GM23248 (cell line): Measurements from ENCODE around the gene JPT2. TPM values are rescaled to one million over a fixed set of nuclear protein-coding genes. Genes with fewer than 3 reads are reported as not detected.

Source experiments
- DNase-seq: peaks from one replicate; pipeline ENCODE4 v3.0.0-alpha.2; 2015
- H2AFZ ChIP-seq: fragments of 200-600 bp; sonication (generic); 2 replicates; pipeline ENCODE4 v1.6.1; 2016; ENCODE audit warnings: antibody characterized with exemption
- H3F3A ChIP-seq: fragments of 200-600 bp; sonication (generic); 2 replicates; pipeline ENCODE4 v1.6.1; 2016; ENCODE audit warnings: mild to moderate bottlenecking, antibody characterized with exemption, mixed run types; ENCODE audit not compliant: insufficient read depth
- H3K27ac ChIP-seq: fragments of 200-600 bp; sonication (generic); 2 replicates; pipeline ENCODE4 v1.5.1; 2016; ENCODE audit warnings: mild to moderate bottlenecking
- H3K27me3 ChIP-seq: fragments of 200-600 bp; sonication (generic); replicated peaks from 2 replicates; pipeline ENCODE4 v1.6.1; 2016; ENCODE audit warnings: mild to moderate bottlenecking; ENCODE audit not compliant: insufficient read depth
- H3K36me3 ChIP-seq: fragments of 200-600 bp; sonication (generic); 2 replicates; pipeline ENCODE4 v1.6.1; 2016; ENCODE audit warnings: low read depth, mild to moderate bottlenecking
- H3K4me1 ChIP-seq: fragments of 200-600 bp; sonication (generic); 2 replicates; pipeline ENCODE4 v1.6.1; 2016; ENCODE audit warnings: mild to moderate bottlenecking; ENCODE audit not compliant: insufficient read depth
- H3K4me2 ChIP-seq: fragments of 200-600 bp; sonication (generic); one replicate; pipeline ENCODE4 v1.6.1; 2016; ENCODE audit warnings: mild to moderate bottlenecking; ENCODE audit not compliant: unreplicated experiment
- H3K4me3 ChIP-seq: fragments of 200-600 bp; sonication (generic); 2 replicates; pipeline ENCODE4 v1.5.1; 2016; ENCODE audit warnings: mild to moderate bottlenecking
- H3K79me2 ChIP-seq: fragments of 200-600 bp; sonication (generic); 2 replicates; pipeline ENCODE4 v1.6.1; 2016; ENCODE audit warnings: mild to moderate bottlenecking; ENCODE audit not compliant: insufficient read depth
- H3K9ac ChIP-seq: fragments of 200-600 bp; sonication (generic); 2 replicates; pipeline ENCODE4 v1.6.1; 2016; ENCODE audit warnings: mild to moderate bottlenecking
- H3K9me2 ChIP-seq: fragments of 200-600 bp; sonication (generic); 2 replicates; pipeline ENCODE4 v1.6.1; 2016; ENCODE audit warnings: mixed run types, mild to moderate bottlenecking, moderate library complexity; ENCODE audit not compliant: insufficient read depth
- H3K9me3 ChIP-seq: fragments of 200-600 bp; sonication (generic); one replicate; pipeline ENCODE4 v1.6.1; 2017; ENCODE audit warnings: low read depth
- H4K20me1 ChIP-seq: fragments of 200-600 bp; sonication (generic); 2 replicates; pipeline ENCODE4 v1.6.0; 2016; ENCODE audit not compliant: insufficient read depth
- EZH2 ChIP-seq: fragments of 200-600 bp; sonication (generic); IDR thresholded peaks from 2 replicates; pipeline ENCODE4 v1.6.1; 2018; ENCODE audit warnings: antibody characterized with exemption, mild to moderate bottlenecking; ENCODE audit not compliant: insufficient read depth, poor library complexity, severe bottlenecking
- EZH2phosphoT487 ChIP-seq: fragments of 200-600 bp; sonication (generic); IDR thresholded peaks from 2 replicates; pipeline ENCODE4 v1.6.1; 2018; ENCODE audit warnings: antibody characterized with exemption, moderate library complexity, mild to moderate bottlenecking, low read depth; ENCODE audit not compliant: insufficient read depth
- WGBS, 2 experiments: methylation state at CpG; one replicate each; pipeline ENCODE4 v1.1.6; 2015 to 2017; ENCODE audit warnings: low lambda C conversion rate in 2 of 2, low coverage in 1 of 2; ENCODE audit errors: missing lambda C conversion rate in 2 of 2; 5-methylcytosine and 5-hydroxymethylcytosine counted together
- in situ Hi-C: fragments of 300-500 bp; cut with MboI; formaldehyde crosslinking; loops from 2 replicates; pipeline ENCODE4 v1.15.0; 2020
- polyA plus RNA-seq: library from polyadenylated mRNA; unstranded; fragments of >200 nt; fragmentation: Nextera tagmentation; extraction: Ambion mirVana; gene quantifications from 2 replicates; pipeline ENCODE4 v1.2.1, GENCODE V29; 2016
- total RNA-seq: library from RNA; depleted of rRNA; stranded (reverse); fragments of >200 nt; shearing (Covaris generic); gene quantifications from 2 replicates; pipeline ENCODE4 v1.2.3, GENCODE V29; 2014; rRNA removed

The JPT2 gene
- total RNA-seq (51.8 and 55.9 TPM in 2 replicates), polyA plus RNA-seq (6.5 and 8.0 TPM in 2 replicates)

GRCh38 chr16:1677942-1678499 lies at the start of gene JPT2:
Gene JPT2, plus strand, starts transcription at chr16:1678279. Its CDS starts 34 bp downstream, at chr16:1678313.
- TF ChIP-seq EZH2 (no peak), EZH2phosphoT487 (no peak)
- Histone ChIP-seq H3K9ac (peak within 1 kb of the TSS; percentile 83), H3K9me2 (no peaks in the 10 kb centered on the region), H3K4me2 (peak within 1 kb of the TSS; percentile 66), H3K27ac (peak within 1 kb of the TSS; percentile 45), H3K4me3 (peak within 1 kb of the TSS; percentile 74), H3K36me3 (peaks cover 15% of the 10 kb centered on the region; the same call in 1 of the 2 replicates), H3K9me3 (no peaks in the 10 kb centered on the region), H2AFZ (peak within 1 kb of the TSS; percentile 67), H3K27me3 (no peaks in the 10 kb centered on the region), H3F3A (peaks cover 14% of the 10 kb centered on the region; the same call in 1 of the 2 replicates), H4K20me1 (0 out of 2 replicates have a peak, but pooled peaks cover 3% of the 10 kb centered on the region), H3K79me2 (peaks cover 46% of the 10 kb centered on the region), H3K4me1 (peaks cover 11% of the 10 kb centered on the region)
- in situ Hi-C loops = no loop called here
- DNase-seq = peak; percentile 97
- WGBS, 2 experiments = 2% methylated on average over 53 of the region's 79 CpGs

- Histone ChIP-seq H4K20me1 (no peaks in the 10 kb centered on the region; the same call in 1 of the 2 replicates), H3K27ac (no peak overlapping the region), H3K27me3 (no peaks in the 10 kb centered on the region), H2AFZ (no peak overlapping the region), H3F3A (no peaks in the 10 kb centered on the region), H3K79me2 (peaks cover 99% of the 10 kb centered on the region), H3K4me3 (no peak overlapping the region), H3K36me3 (peaks cover 10% of the 10 kb centered on the region; the same call in 1 of the 2 replicates), H3K9ac (no peak overlapping the region), H3K9me3 (no peaks in the 10 kb centered on the region), H3K4me2 (no peak overlapping the region), H3K9me2 (no peaks in the 10 kb centered on the region), H3K4me1 (no peaks in the 10 kb centered on the region)
- no peak for DNase-seq
- TF ChIP-seq EZH2phosphoT487 = no peak
- in situ Hi-C loops = no loop called here
- WGBS, 2 experiments = 91% methylated on average over 20 of the region's 20 CpGs
These were observed 47.4 kb upstream of the JPT2 start for GRCh38 chr16:1630450-1631213.

- DNase-seq = no peak
- Histone ChIP-seq H3K4me2 (no peak overlapping the region), H3K9ac (no peak overlapping the region), H3K27me3 (no peaks in the 10 kb centered on the region), H3K36me3 (peaks cover 11% of the 10 kb centered on the region; the same call in 1 of the 2 replicates), H3K9me2 (no peaks in the 10 kb centered on the region), H3F3A (no peaks in the 10 kb centered on the region), H3K27ac (no peak overlapping the region), H2AFZ (no peak overlapping the region), H3K79me2 (peaks cover 99% of the 10 kb centered on the region), H3K4me3 (no peak overlapping the region), H4K20me1 (no peaks in the 10 kb centered on the region; the same call in 1 of the 2 replicates), H3K4me1 (no peaks in the 10 kb centered on the region), H3K9me3 (no peaks in the 10 kb centered on the region)
- in situ Hi-C loops = no loop called here
- WGBS, 2 experiments = 81 to 89% methylated on average over 9 of the region's 9 CpGs
- TF ChIP-seq EZH2phosphoT487 = no peak
- no peak for TF ChIP-seq EZH2
These were observed 46.8 kb upstream of the JPT2 start for GRCh38 chr16:1631230-1631629.

GRCh38 chr16:1631931-1632637 lies 46.0 kb upstream of the JPT2 start:
- Histone ChIP-seq H3K27ac (no peak overlapping the region), H4K20me1 (no peaks in the 10 kb centered on the region; the same call in 1 of the 2 replicates), H3K9me3 (no peaks in the 10 kb centered on the region), H3K27me3 (no peaks in the 10 kb centered on the region), H3K4me1 (no peaks in the 10 kb centered on the region), H3K9ac (no peak overlapping the region), H2AFZ (no peak overlapping the region), H3K4me3 (no peak overlapping the region), H3K36me3 (peaks cover 11% of the 10 kb centered on the region; the same call in 1 of the 2 replicates), H3K79me2 (peaks cover 99% of the 10 kb centered on the region), H3K4me2 (no peak overlapping the region), H3K9me2 (no peaks in the 10 kb centered on the region), H3F3A (no peaks in the 10 kb centered on the region)
- no peak for TF ChIP-seq EZH2
- no peak for TF ChIP-seq EZH2phosphoT487
- no peak for DNase-seq
- 94 to 95% methylated on average over 18 of the region's 18 CpGs for WGBS, 2 experiments
- in situ Hi-C loops = no loop called here
